H1 (cell line): ENCODE data around the gene PCDHA7. TPM values are rescaled to one million over a fixed set of nuclear protein-coding genes. Genes with fewer than 3 reads are reported as not detected.

ENCODE experiments used
- BCL11A ChIP-seq, 2 experiments: IDR thresholded peaks; one replicate each; pipeline ENCODE4 v1.6.1; 2011; ENCODE audit warnings: low read depth in 2 of 2, low read length in 2 of 2, mild to moderate bottlenecking in 2 of 2
- CBX5 ChIP-seq: fragments of 300-800, 300-1000 bp; sonication (generic); IDR thresholded peaks from 2 replicates; pipeline ENCODE4 v1.7.1; 2016; ENCODE audit warnings: antibody characterized with exemption, low read length, low read depth
- CHD7 ChIP-seq: fragments of 300-600 bp; sonication (generic); IDR thresholded peaks from 2 replicates; pipeline ENCODE4 v1.7.1; 2012; ENCODE audit warnings: low read length, moderate library complexity, mild to moderate bottlenecking, inconsistent platforms; ENCODE audit not compliant: insufficient replicate concordance
- EGR1 ChIP-seq: IDR thresholded peaks from 2 replicates; pipeline ENCODE4 v1.6.1; 2011; ENCODE audit warnings: low read depth, low read length, borderline replicate concordance
- EZH2 ChIP-seq: fragments of 200-600 bp; sonication (generic); IDR thresholded peaks from 2 replicates; pipeline ENCODE4 v1.7.1; 2012; ENCODE audit warnings: low read depth, mild to moderate bottlenecking, moderate library complexity, low read length, inconsistent platforms; ENCODE audit not compliant: severe bottlenecking
- HDAC2 ChIP-seq, 2 experiments: fragments of 300-600 bp in 1 of 2; sonication (generic) in 1 of 2; IDR thresholded peaks; 2 replicates each; pipeline ENCODE4 v1.6.1; 2011 to 2012; ENCODE audit warnings: low read depth in 2 of 2, low read length in 2 of 2, mild to moderate bottlenecking in 2 of 2, moderate library complexity in 2 of 2, borderline replicate concordance in 1 of 2, inconsistent platforms in 1 of 2
- PHF8 ChIP-seq: fragments of 200-600 bp; sonication (generic); conservative IDR thresholded peaks from 2 replicates; pipeline ENCODE4 v1.7.1; 2012; ENCODE audit warnings: low read depth, mild to moderate bottlenecking, inconsistent platforms, low read length, moderate library complexity
- SP4 ChIP-seq: IDR thresholded peaks from 2 replicates; pipeline ENCODE4 v1.6.1; 2012; ENCODE audit warnings: low read length, inconsistent platforms
- polyA plus RNA-seq, 7 experiments: library from polyadenylated mRNA; depleted of rRNA in 3 of 7; stranded (reverse) in 5 of 7; unstranded in 2 of 7; fragments of >200 nt in 5 of 7; fragments of 200-250 nt in 2 of 7; gene quantifications; 1 replicate in 5 of 7; 2 replicates in 1 of 7; 4 replicates in 1 of 7; pipeline versions ENCODE4 v1.2.1 to v1.2.3, GENCODE V29; 2011 to 2013; ENCODE audit warnings: missing spikeins in 2 of 7, mixed read lengths in 2 of 7
- total RNA-seq: library from RNA; stranded (reverse); fragmentation: NEBNext Ultra II Directional; extraction: Animal tissue kit (Norgen Biotek cat#: 25700); gene quantifications from 2 replicates; pipeline ENCODE4 v1.2.1, GENCODE V29; 2021

The PCDHA7 gene
- total and polyA plus RNA-seq, 2 of the 8 experiments (the other 6 are each of a cell fraction or from before 2014, with no cell fraction given): 0.86 to 1.6 TPM

- TF ChIP-seq CHD7: no peak
- TF ChIP-seq EGR1: no peak
- no peak for TF ChIP-seq SP4
- no peak for TF ChIP-seq PHF8
- no peak for TF ChIP-seq CBX5
- TF ChIP-seq BCL11A (IDR thresholded peaks at IDR 0.05; ENCODE audit: low read depth in 2 of 2, low read length in 2 of 2): no peak
- no peak for TF ChIP-seq EZH2
- TF ChIP-seq HDAC2 (IDR thresholded peaks at IDR 0.05; ENCODE audit: borderline replicate concordance in 1 of 2, low read depth in 2 of 2, low read length in 2 of 2): no peak
Observed at GRCh38 chr5:140801494-140801841, 32.6 kb upstream of the PCDHA7 start (continued).
